ENCODE measurements around the gene ARMC6.

GRCh38 chr19:19105365-19106055 lies 72.1 kb downstream of the ARMC6 start:
- no peak for TF ChIP-seq POLR2AphosphoS5 (IDR thresholded peaks at IDR 0.05)
- no peak for TF ChIP-seq CTCF (IDR thresholded peaks at IDR 0.05)

Data from suprapubic skin (tissue), 3 donors.